IMR-90 (cell line): ENCODE data around the gene IL3RA. TPM values are rescaled to one million over a fixed set of nuclear protein-coding genes. Genes with fewer than 3 reads are reported as not detected.
A peak's percentile ranks its signal among the peaks of the same experiment; 100 is the strongest.

ENCODE experiments used
- ATAC-seq: fragments of 200-7000 bp; cut with Tn5 transposase; 2 replicates; pipeline ENCODE4 v1.9.1; 2020; ENCODE audit warnings: low read depth, mild to moderate bottlenecking, moderate library complexity
- BruUV-seq: library from RNA; stranded (reverse); fragments of 400-500 nt; replicated peaks from 2 replicates; lab custom pipeline; 2021; lab: Mats Ljungman, UMichigan
- CTCF ChIA-PET: fragments of 300-600 bp; formaldehyde crosslinking; extraction: SDS; loops from one replicate; lab custom pipeline; 2021; ENCODE audit warnings: antibody characterized with exemption; lab: Yijun Ruan, JAX
- POLR2A ChIA-PET: fragments of 300-600 bp; sonication (Branson Sonifier 250); formaldehyde crosslinking; loops from one replicate; lab custom pipeline; 2022; ENCODE audit warnings: antibody characterized with exemption; ENCODE audit not compliant: unreplicated experiment; lab: Charles Lee
- DNase-seq: peaks from one replicate; pipeline ENCODE4 v3.0.0; 2013
- H2AFZ ChIP-seq: replicated peaks from 2 replicates; pipeline ENCODE3; 2013; ENCODE audit warnings: low read length, mild to moderate bottlenecking; ENCODE audit not compliant: poor library complexity
- H2AK5ac ChIP-seq: 2 replicates; pipeline ENCODE4 v1.6.1; 2013; ENCODE audit warnings: low read depth, low read length, inconsistent platforms
- H2AK9ac ChIP-seq: replicated peaks from 2 replicates; pipeline ENCODE3; 2013; ENCODE audit warnings: mild to moderate bottlenecking, low read depth, low read length, moderate library complexity; ENCODE audit not compliant: poor library complexity
- H2BK120ac ChIP-seq: 2 replicates; pipeline ENCODE4 v1.6.1; 2013; ENCODE audit warnings: low read depth, low read length, inconsistent platforms
- H2BK15ac ChIP-seq: 3 replicates; pipeline ENCODE4 v1.6.1; 2013; ENCODE audit warnings: low read depth, low read length, inconsistent platforms
- H2BK20ac ChIP-seq: 2 replicates; pipeline ENCODE4 v1.6.1; 2013; ENCODE audit warnings: low read depth, mild to moderate bottlenecking, inconsistent platforms, low read length, moderate library complexity
- H2BK5ac ChIP-seq: 2 replicates; pipeline ENCODE4 v1.6.1; 2013; ENCODE audit warnings: mild to moderate bottlenecking, low read depth, low read length, inconsistent platforms; ENCODE audit not compliant: poor library complexity, severe bottlenecking
- H3K14ac ChIP-seq: replicated peaks from 2 replicates; pipeline ENCODE4 v1.6.1; 2013; ENCODE audit warnings: low read depth, low read length, inconsistent platforms
- H3K18ac ChIP-seq: 2 replicates; pipeline ENCODE4 v1.6.1; 2013; ENCODE audit warnings: low read depth, low read length, control low read depth
- H3K23ac ChIP-seq: 2 replicates; pipeline ENCODE4 v1.6.1; 2013; ENCODE audit warnings: low read depth, low read length, inconsistent platforms
- H3K27ac ChIP-seq: 2 replicates; pipeline ENCODE4 v1.5.1; 2013; ENCODE audit warnings: mild to moderate bottlenecking, control low read depth, low read length; ENCODE audit not compliant: insufficient read depth
- H3K27me3 ChIP-seq: 2 replicates; pipeline ENCODE4 v1.6.1; 2013; ENCODE audit warnings: low read length; ENCODE audit not compliant: control insufficient read depth, insufficient read depth
- H3K36me3 ChIP-seq: 2 replicates; pipeline ENCODE4 v1.6.1; 2013; ENCODE audit warnings: low read length, mixed read lengths; ENCODE audit not compliant: control insufficient read depth, insufficient read depth
- H3K4ac ChIP-seq: 2 replicates; pipeline ENCODE4 v1.6.1; 2013; ENCODE audit warnings: low read depth, low read length, inconsistent platforms
- H3K4me1 ChIP-seq: 2 replicates; pipeline ENCODE4 v1.6.1; 2013; ENCODE audit warnings: low read length, mixed read lengths; ENCODE audit not compliant: control insufficient read depth, insufficient read depth
- H3K4me2 ChIP-seq: 2 replicates; pipeline ENCODE4 v1.6.1; 2013; ENCODE audit warnings: low read depth, mild to moderate bottlenecking, control low read depth, low read length, moderate library complexity
- H3K4me3 ChIP-seq: 2 replicates; pipeline ENCODE4 v1.5.1; 2013; ENCODE audit warnings: low read depth, mild to moderate bottlenecking, control low read depth, low read length, moderate library complexity; ENCODE audit not compliant: insufficient read depth
- H3K56ac ChIP-seq: 2 replicates; pipeline ENCODE4 v1.6.1; 2013; ENCODE audit warnings: low read length, inconsistent platforms; ENCODE audit not compliant: insufficient read depth; ENCODE audit errors: extremely low read depth
- H3K79me1 ChIP-seq, 2 experiments: 2 replicates each; pipeline ENCODE4 v1.6.1; 2013; ENCODE audit warnings: low read length in 2 of 2, inconsistent platforms in 1 of 2, low read depth in 1 of 2
- H3K9ac ChIP-seq: 2 replicates; pipeline ENCODE4 v1.6.1; 2013; ENCODE audit warnings: low read depth, low read length, control low read depth
- H3K9me1 ChIP-seq: 2 replicates; pipeline ENCODE4 v1.6.1; 2013; ENCODE audit warnings: low read length, inconsistent platforms; ENCODE audit not compliant: insufficient read depth
- H3K9me3 ChIP-seq: 2 replicates; pipeline ENCODE4 v1.6.1; 2013; ENCODE audit warnings: low read length; ENCODE audit not compliant: control insufficient read depth, insufficient read depth
- H4K20me1 ChIP-seq: 2 replicates; pipeline ENCODE4 v1.6.1; 2013; ENCODE audit warnings: low read length, inconsistent platforms; ENCODE audit not compliant: insufficient read depth
- H4K5ac ChIP-seq: 2 replicates; pipeline ENCODE4 v1.6.1; 2013; ENCODE audit warnings: mild to moderate bottlenecking, low read depth, low read length, control low read depth
- H4K8ac ChIP-seq, 2 experiments: 2 replicates each; pipeline ENCODE4 v1.6.1; 2013; ENCODE audit warnings: low read depth in 2 of 2, low read length in 2 of 2, control low read depth in 1 of 2, inconsistent platforms in 1 of 2
- H4K91ac ChIP-seq: 2 replicates; pipeline ENCODE4 v1.6.1; 2013; ENCODE audit warnings: low read depth, low read length, inconsistent platforms; ENCODE audit not compliant: insufficient read depth
- CHD1 ChIP-seq: IDR thresholded peaks from 2 replicates; pipeline ENCODE4 v1.6.1; 2012; ENCODE audit warnings: low read depth, low read length, improper control_type of control experiment
- MAFK ChIP-seq: IDR thresholded peaks from 2 replicates; pipeline ENCODE4 v1.6.1; 2012; ENCODE audit warnings: low read depth, low read length, improper control_type of control experiment
- MXI1 ChIP-seq: IDR thresholded peaks from 2 replicates; pipeline ENCODE4 v1.6.1; 2012; ENCODE audit warnings: low read depth, mild to moderate bottlenecking, low read length, moderate library complexity, borderline replicate concordance
- NFE2L2 ChIP-seq: fragments of 150-350 bp; IDR thresholded peaks from 2 replicates; pipeline ENCODE4 v1.6.1; 2016; ENCODE audit warnings: low read depth, mild to moderate bottlenecking, low read length
- POLR2A ChIP-seq: IDR thresholded peaks from 2 replicates; pipeline ENCODE4 v1.6.1; 2012; ENCODE audit warnings: mild to moderate bottlenecking, low read depth, low read length
- SMC3 ChIP-seq: fragments of 150-350 bp; IDR thresholded peaks from 2 replicates; pipeline ENCODE4 v1.6.1; 2016; ENCODE audit warnings: low read depth, mild to moderate bottlenecking, antibody characterized with exemption, low read length, moderate library complexity
- WGBS, 2 experiments: methylation state at CpG; one replicate each; pipeline versions ENCODE4 v1.1.5 to v1.1.7; 2013; ENCODE audit warnings: missing lambda C conversion rate in 2 of 2; ENCODE audit not compliant: insufficient read length in 1 of 2; ENCODE audit errors: extremely low coverage in 2 of 2; 5-methylcytosine and 5-hydroxymethylcytosine counted together
- dilution Hi-C: fragments of 300-500 bp; cut with HindIII; formaldehyde crosslinking; loops from one replicate; pipeline ENCODE4 v1.14.3; 2018; ENCODE audit warnings: low sequenced_read_pairs; ENCODE audit not compliant: unreplicated experiment
- in situ Hi-C: fragments of 300-500 bp; cut with MboI; formaldehyde crosslinking; loops from 3 replicates; pipeline ENCODE4 v1.14.3; 2019; ENCODE audit warnings: low sequenced_read_pairs, inconsistent platforms, mixed read lengths
- intact Hi-C: fragments of 100-400 bp; cut with micrococcal nuclease; formaldehyde crosslinking; loops from 2 replicates; pipeline ENCODE4 v1.10.0; 2022
- polyA plus RNA-seq, 3 experiments: library from polyadenylated mRNA; depleted of rRNA; stranded (reverse); fragments of >200 nt; gene quantifications; 2 replicates each; pipeline ENCODE4 v1.2.3, GENCODE V29; 2012; ENCODE audit warnings: low replicate concordance in 1 of 3
- total RNA-seq: library from RNA; depleted of rRNA; stranded (reverse); fragments of >200 nt; gene quantifications from 2 replicates; pipeline ENCODE4 v1.2.3, GENCODE V29; 2012

The IL3RA gene
- total and polyA plus RNA-seq, 2 of the 4 experiments (the other 2 are of a cell fraction), result not detected

- TF ChIP-seq SMC3 (no peak), MXI1 (no peak), NFE2L2 (no peak)
Observed at GRCh38 chrX:1389993-1390285, 53.4 kb downstream of the IL3RA start (continued).

DNA sequence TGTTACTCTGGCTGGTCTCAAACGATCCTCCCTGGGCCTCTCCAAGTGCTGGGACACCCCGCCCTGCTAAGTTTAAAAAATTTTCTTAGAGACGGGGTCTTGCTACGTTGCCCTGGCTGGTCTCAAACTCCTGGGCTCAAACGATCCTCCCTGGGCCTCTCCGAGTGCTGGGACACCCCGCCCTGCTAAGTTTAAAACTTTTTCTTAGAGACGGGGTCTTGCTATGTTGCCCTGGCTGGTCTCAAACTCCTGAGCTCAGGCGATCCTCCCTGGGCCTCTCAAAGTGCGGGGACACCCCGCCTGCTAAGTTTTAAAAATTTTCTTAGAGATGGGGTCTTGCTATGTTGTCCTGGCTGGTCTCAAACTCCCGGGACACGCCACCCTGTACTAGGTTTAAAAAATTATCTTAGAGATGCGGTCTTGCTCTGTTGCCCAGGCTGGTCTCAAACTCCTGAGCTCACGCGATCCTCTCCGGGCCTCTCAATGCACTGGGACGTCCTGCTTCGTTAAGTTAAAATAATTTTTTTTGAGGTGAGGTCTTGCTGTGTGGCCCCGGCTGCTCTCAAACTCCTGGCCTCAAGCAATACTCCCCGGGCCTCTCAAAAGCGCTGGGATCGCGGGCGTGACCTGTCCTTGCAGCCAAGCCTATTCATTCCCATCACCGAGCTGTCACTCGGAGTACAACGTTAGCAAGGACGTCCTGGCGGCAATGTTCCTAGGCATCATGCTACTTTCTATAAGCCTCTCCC lies 54.2 kb downstream of the IL3RA start:
- no peak for TF ChIP-seq MAFK
- TF ChIP-seq POLR2A, result no peak
- TF ChIP-seq NFE2L2, result no peak
- TF ChIP-seq CHD1, result no peak
- no peak for TF ChIP-seq SMC3
- no peaks in the 10 kb centered on the region for H3K27me3 ChIP-seq
- H4K20me1 ChIP-seq, result peaks cover 60% of the 10 kb centered on the region
- H3K9me1 ChIP-seq, result peaks cover 6% of the 10 kb centered on the region; the same call in 1 of the 2 replicates
- peak overlapping the region; percentile 67 for H3K27ac ChIP-seq
- BruUV-seq, result TSS peak; percentile 22
- H3K36me3 ChIP-seq, result peaks cover 48% of the 10 kb centered on the region
- peak overlapping the region; percentile 84; the same call in 1 of the 2 replicates for H3K14ac ChIP-seq
- H4K5ac ChIP-seq, result no peak overlapping the region
- H2BK20ac ChIP-seq, result no peak overlapping the region
- peak overlapping the region; percentile 94 for H3K4me3 ChIP-seq
- H4K8ac ChIP-seq, result peak overlapping the region in 1 of 2 experiments; percentile 45; a peak in 1 of 4 replicates
- intact Hi-C loops, result loop anchor here (10.0 kb wide), 1 partner anchor 54 kb away; no protein-coding TSS in a partner anchor
- H2AK9ac ChIP-seq, result peak overlapping the region; percentile 100
- peak overlapping the region; percentile 79 for H3K4ac ChIP-seq
- H3K4me1 ChIP-seq, result no peaks in the 10 kb centered on the region; the same call in 1 of the 2 replicates
- in situ Hi-C loops, result no loop called here
- no peak for ATAC-seq
- ChIA-PET POLR2A (no interaction called here), CTCF (no interaction called here)
- peak overlapping the region; percentile 88 for H3K9ac ChIP-seq
- no peaks in the 10 kb centered on the region for H3K9me3 ChIP-seq
- peak overlapping the region; percentile 82 for H3K4me2 ChIP-seq
- H3K18ac ChIP-seq, result no peak overlapping the region
- H2BK120ac ChIP-seq, result no peak overlapping the region
- no peak overlapping the region for H2BK15ac ChIP-seq
- no peak for DNase-seq
- peak overlapping the region; percentile 60; the same call in 1 of the 2 replicates for H2AK5ac ChIP-seq
- dilution Hi-C loops, result no loop called here
- H3K56ac ChIP-seq, result peak overlapping the region; percentile 22; the same call in 1 of the 2 replicates
- peaks cover 5 to 51% of the 10 kb centered on the region in 2 experiments; a peak in 3 of 4 replicates for H3K79me1 ChIP-seq
- no peak overlapping the region for H2AFZ ChIP-seq
- H3K23ac ChIP-seq, result 0 out of 2 replicates have a peak overlapping the region, but pooled peaks have one; percentile 56
- H4K91ac ChIP-seq, result 0 out of 2 replicates have a peak overlapping the region, but pooled peaks have one; percentile 42
- 73% methylated on average over 7 of the region's 30 CpGs; no CpG with 5 or more reads in 1 of the 2 experiments for WGBS, 2 experiments
- peak overlapping the region; percentile 23 for H2BK5ac ChIP-seq
